HT-29 (cell line): ENCODE results near the gene CCDC74A. TPM values are rescaled to one million over a fixed set of nuclear protein-coding genes. Genes with fewer than 3 reads are reported as not detected.
"Not testable (repeated sequence)": the region's sequence is repeated elsewhere in the genome, so short reads cannot be mapped to it uniquely, and the experiment has no call there.

Source experiments
- DNase-seq: peaks from one replicate; pipeline ENCODE4 v3.0.0-alpha.2; 2015; ENCODE audit warnings: low spot score
- total RNA-seq: library from RNA; depleted of rRNA; stranded (reverse); fragments of >200 nt; shearing (Covaris generic); gene quantifications from 2 replicates; pipeline ENCODE4 v1.2.3, GENCODE V29; 2014; rRNA removed

The CCDC74A gene
- 5.4 and 5.6 TPM in 2 replicates for total RNA-seq

DNA sequence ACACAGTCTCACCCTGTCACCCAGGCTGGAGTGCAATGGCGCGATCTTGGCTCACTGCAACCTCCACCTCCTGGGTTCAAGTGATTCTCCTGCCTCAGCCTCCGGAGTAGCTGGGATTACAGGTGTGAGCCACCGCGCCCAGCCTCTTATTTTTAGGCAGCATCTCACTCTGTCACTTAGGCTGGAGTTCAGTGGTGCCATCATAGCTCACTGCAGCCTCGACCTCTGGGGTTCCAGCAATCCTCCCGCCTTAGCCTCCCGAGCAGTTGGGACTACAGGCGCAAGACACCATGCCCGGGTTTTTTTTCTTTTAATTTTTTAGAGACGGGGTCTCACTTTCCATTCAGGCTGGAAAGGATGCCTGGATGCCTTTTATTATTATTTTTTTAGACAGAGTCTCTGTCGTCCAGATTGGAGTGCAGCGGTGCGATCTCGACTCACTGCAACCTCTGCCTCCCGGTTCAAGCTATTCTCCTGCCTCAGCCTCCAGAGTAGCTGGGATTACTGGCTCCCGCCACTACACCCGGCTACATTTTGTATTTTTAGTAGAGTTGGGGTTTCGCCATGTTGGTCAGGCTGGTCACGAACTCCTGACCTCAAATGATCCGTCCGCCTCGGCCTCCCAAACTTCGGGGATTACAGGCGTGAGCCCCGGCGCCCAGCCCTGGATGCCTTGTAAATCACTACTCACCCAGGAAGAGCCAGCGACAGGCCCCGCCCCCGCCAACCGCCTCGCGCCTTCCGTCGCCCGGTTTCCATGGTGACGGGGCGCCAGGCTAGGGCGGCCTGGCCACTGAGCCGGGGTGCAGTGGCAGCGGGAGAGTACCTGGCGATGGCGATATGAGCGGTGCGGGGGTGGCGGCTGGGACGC, at the start of gene CCDC74A:
TSS of gene CCDC74A (plus strand) at position 758 of the 871 bp plus-strand sequence. CDS start at position 841, 83 bp downstream.
- peak; percentile 66 for DNase-seq

DNA sequence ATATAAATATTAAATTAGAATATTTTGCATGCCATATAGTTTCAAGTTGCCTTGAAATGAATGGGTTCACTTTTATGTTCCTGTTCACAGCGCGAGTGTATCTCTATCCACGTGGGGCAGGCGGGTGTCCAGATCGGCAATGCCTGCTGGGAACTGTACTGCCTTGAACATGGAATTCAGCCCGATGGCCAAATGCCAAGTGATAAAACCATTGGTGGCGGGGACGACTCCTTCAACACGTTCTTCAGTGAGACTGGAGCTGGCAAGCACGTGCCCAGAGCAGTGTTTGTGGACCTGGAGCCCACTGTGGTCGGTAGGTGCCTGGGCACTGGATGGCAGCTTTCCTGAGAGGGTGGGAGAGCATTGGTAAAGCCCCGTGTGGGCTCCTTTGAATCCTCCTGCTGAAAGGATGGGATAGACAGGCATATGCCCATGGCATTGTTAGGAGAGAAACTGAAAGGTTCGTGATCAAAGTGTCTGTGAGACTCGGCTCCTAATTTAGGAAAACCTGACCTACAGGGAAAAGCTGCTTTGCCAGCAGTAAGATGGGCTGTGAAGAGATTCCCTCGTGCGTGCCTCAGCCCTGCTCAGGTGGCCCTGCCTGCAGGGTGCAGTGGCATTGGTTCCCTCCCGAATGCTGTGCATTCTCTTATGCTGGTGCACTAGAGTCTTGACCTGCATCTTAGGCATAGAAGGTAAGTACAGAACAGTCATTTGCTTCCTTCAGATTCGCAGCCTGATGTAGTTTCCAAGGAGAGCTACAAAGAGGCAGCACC, 49.4 kb upstream of the CCDC74A start:
- not testable (repeated sequence) for DNase-seq

DNA sequence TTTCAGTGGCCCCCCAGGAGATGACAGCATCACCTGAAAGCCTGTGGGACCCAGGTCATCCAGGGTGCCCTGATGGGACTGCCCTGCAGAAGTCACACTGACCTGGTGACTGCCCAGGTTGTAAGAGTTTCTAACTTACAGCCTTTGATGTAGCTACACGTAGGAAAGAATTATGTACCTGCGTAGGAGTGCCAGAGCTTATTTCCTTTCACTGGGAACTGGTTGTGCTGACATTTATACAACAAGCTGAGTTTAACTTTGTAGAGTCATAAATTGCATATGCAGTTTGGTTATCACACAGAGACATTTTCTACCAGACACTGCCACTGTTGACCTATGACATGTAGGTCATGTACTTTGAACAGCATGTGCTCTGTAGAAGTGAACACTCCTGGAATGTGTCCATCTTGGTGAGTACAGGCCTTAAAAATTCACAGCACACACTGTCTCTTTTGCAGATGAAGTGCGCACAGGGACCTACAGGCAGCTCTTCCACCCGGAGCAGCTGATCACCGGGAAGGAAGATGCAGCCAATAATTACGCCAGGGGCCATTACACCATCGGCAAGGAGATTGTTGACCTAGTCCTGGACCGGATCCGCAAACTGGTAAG, 48.7 kb upstream of the CCDC74A start:
- DNase-seq = not testable (repeated sequence)

DNA sequence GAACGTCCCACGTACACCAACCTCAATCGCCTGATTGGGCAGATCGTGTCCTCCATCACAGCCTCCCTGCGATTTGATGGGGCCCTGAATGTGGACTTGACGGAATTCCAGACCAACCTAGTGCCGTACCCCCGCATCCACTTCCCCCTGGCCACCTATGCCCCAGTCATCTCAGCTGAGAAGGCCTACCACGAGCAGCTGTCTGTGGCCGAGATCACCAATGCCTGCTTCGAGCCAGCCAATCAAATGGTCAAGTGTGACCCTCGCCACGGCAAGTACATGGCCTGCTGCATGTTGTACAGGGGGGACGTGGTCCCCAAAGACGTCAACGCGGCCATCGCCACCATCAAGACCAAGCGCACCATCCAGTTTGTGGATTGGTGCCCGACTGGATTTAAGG, 47.3 kb upstream of the CCDC74A start:
- not testable (repeated sequence) for DNase-seq

DNA sequence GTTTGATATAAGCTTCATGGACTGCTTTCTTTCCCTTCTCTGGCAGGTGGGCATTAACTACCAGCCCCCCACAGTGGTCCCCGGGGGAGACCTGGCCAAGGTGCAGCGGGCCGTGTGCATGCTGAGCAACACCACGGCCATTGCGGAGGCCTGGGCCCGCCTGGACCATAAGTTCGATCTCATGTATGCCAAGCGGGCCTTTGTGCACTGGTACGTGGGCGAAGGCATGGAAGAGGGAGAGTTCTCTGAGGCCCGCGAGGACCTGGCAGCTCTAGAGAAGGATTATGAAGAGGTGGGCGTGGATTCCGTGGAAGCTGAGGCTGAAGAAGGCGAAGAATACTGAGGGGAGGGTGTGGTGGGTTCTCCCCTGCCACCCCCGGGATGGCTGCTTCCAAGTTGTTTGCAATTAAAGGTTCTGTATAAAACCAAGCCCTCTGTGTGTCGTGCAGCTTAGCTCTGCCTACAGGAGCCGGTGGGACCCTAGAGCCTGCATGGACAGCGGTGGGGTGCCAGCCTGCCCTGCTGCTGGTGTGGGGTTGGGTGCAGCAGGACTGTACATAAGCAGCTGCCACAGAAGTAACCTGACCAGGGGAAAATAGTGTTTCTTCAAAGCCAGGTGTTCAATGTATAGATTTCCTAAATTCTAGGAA, 45.1 kb upstream of the CCDC74A start:
- not testable (repeated sequence) for DNase-seq

DNA sequence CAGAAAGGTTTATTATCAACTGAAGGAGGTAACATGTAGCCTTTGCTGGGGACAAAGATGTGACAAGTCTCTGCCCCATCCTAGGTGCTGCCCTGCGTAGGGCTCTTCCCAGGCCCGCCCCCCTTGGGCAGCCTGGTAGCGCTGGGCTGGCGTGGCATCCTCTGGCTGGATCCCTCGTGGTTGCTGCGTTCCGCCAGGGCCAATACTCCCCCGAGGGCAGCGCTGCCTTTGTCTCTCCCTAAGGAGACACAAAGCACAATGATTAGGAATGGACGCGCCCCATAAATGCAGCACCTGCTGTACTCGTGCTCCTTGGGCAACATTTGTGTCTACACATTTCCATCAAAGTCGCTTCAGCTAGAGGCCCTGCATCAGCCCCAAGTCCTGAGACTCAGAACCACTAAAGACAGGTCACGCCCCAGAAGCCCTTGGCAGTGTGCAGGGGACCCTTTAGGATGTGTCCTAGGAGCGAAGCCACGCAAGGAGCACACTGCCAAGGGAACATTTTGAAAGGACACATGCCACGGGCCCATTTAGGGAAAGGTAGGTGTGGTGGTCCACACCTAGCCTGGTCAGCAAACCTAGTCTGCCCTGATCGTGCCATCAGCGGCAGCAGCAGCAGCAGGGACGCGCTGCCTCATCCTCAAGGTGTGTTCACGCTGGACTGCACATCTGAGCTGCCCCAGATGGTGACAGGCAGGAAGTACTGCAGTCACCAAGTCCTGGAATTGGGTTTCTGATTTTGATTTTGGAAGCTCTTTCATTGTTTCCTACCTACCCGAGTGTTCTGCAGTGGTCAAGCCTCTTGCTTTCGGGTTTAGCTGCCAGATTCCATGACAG, 43.5 kb upstream of the CCDC74A start:
- not testable (repeated sequence) for DNase-seq

DNA sequence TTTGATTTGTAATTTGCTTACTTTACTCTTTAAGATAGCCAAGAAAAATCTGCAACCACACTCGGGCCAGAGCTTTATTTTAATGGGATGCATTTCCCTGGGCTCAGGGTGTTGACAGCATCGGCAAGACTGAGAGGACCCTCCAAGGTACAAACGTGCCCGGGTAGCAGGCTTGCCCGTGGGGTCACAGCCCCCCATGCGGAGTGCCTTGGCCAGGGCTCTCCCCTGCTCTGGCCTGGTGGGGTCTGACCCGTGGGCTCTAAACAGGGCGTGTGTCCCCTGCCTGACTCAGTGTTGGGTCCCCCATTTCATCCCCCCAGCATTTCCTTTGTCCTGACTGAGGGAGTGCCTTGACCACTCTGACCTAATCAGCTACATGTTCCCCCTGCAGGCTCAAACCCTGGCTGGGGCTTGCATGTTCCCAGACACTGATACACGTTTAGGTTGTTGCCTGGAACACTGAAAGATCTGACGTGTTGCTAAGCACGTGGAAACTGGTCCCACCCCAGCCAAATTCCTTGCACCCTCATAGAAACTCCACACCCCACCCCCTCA, 42.7 kb upstream of the CCDC74A start:
- not testable (repeated sequence) for DNase-seq

DNA sequence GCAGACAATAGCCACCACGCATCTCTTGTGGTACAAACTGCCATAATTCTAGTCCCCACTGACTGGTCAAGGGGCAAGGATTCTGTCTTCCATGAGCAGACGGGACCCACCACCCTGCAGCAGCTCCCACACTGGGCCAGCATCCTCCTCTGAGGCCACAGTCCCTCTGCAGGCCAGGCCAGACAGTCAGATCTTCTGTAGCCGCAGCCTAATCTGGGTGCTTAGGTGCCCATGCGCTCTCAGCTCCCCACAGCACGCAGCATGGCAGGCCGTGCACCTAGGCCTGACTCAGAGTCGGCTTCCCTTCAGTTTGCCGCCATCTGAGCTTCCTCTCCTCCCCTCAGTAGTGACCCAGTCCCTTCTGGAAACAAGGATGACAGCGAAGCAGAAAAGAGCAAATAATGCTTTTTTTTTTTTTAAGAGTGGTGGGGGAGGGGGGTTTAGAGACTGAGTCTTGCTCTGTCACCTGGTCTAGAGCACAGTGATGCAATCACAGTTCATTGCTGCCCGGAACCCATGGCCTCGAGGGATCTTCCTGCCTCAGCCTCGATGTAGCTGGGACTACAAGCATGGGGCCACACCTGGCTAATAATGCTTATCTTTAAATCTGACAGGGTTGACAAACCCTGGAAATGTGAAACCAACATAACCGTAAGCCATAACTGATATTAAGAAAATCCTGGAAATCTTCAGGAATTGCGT, 41.3 kb upstream of the CCDC74A start:
- DNase-seq = not testable (repeated sequence)

DNA sequence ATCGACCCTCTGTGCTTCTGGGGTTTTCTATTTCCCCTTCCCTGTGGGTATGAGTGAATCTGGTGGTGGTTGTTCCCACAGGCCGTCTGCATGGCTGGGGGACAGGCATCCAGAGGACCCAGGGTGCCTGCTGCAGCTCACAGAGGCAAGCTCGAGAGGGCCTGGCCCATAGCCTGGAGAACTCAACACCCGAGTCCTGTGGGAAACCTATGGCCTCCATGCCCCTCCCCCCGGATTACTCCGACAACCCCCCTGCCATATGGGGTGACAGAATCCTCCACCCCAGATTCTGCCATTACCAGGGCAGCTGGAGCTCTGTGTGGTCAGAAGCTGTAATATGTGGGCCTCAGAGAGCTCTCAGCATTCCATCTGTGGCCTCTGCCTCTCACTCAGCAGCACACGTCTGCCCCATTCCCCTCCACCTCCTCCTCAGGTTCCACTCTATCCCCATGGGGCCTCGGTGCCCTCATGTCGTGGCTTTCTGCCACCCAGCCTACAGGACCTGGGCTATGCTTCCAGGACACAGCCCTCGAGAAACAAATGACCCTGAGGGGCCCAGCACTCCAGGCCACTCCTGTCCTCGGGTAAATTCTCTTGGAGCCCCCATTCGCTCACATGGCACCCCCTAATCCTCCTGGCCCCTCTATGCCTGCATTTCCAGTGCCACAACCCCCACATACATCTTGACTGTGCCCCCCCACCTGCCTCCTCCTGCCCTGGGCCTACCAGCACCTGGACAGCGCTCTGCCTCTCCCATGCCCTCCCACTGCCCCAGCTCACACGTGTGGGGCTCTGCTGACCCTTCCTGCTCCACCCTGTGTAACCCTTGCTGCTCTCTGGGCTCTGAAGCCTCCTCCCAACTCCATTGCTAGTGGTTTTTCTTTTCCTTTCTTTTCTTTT, 39.1 kb upstream of the CCDC74A start:
- no peak for DNase-seq

DNA sequence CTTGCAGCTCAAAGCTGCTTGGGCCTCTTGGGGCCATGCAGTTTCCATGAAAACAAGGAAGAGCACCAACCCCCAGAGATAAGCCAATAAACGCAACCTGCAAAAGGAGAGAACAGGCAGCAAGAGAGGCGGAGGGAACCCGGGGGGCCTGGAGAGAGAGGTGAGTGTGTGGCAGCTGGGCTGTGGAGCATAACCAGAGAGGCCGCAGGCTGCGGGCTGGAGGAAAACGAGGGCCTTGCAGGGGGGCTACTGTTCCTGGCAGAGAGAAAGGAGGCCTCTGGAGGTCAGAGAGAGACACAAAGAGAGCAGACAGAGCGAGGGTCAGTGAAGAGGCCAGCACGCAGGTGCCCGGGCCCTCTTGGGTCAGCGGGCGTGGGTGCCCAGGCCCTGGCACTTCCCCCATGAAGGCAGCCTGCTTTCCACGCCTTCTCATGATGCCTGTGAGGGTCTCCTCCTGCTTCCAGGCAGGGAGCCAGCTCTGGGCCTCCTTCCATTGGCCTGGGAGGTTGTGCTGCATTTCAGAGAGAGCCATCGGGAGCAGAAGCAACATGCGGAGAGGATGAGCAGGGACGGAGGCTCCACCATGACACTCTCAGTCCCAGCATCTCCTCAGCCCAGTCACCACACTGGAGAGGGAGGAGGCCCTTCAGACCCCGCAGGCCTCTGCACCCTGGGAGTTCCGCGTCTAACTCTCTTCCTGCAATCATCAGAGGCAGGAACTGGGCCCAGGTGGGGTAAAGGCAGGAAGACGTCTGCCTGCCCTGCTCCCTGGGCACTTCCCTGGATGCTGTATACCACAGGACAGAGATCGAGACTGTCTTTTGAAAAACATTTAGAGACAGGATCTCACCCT, 36.8 kb upstream of the CCDC74A start:
- DNase-seq = not testable (repeated sequence)

DNA sequence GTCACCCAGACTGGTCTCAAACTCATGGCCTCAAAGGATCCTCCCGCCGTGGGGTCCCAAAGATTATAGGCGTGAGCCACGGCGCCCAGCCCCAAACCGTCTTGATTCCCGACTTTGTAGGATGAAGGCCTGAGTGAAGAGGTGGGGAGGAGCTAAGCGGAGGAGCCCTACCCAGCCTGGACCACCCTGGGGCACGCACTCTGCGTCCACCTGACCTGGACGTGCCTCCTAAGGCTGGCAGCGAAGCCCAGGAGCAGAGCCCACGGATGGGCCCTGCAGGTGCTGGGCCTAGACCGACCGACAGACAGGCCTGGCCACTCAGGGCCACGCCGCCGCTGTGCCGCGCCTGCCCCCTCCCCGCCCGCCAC, 36.2 kb upstream of the CCDC74A start:
- DNase-seq = peak; percentile 4

DNA sequence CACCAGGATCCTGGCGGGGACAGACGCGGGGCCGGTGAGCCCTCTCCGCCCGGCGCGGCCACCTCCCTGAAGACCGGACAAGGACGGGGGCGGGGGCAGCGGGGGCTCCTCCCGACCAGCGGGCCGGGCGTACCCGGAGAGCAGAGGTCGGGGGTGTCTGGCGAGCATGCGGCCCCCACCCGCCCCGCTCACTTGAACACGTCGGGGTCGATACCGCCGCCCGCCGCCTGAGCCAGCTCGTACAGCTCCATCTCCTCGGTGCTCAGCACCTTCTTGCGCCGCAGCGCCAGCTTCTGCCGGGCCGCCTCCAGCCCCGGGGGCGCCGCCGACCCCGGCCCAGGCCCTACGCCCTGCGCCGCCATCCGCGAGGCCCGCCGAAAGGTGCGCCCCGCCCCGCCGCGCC, 35.7 kb upstream of the CCDC74A start, which contains the start of gene MZT2A:
TSS of gene MZT2A (minus strand) at position 383 of the 403 bp plus-strand sequence. CDS start at position 362, 21 bp downstream.
- not testable (repeated sequence) for DNase-seq

DNA sequence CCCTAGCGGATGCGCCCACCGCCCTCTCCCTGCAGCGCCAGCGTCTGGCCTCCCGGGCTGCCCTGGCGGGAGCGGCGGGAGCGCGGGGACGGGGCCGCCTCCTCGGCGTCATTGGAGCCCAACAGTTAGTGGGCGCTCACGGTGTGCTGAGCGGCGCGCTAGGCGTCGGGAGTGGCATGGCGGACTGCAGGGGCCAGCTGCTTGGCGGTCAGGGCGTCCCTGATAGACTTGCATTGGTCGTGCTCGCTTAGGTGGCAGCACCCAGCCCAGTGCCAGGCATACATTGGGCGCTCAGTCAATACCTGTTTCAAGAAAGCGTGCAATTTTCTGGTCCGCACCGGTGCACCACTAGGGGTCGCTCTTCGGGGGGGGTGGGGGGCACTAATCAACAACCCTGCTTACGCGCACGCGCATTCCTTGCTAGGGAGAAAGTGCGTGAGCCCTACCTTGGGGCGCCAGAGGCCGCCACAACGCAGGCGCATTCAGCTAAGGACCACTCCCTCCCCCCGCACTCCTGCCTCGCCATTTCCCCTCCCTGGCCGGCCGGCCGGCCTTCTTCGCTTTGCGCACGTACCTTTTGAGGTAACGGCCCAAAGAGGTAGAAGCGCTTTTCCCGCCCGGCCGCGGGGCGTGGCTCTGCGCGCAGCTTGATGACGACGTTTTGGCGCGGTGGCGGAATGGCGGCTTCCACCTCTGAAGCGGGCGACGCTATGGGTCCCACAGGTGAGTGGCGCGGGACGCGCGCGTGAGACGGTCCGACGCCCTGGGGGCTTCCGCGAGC, 35.1 kb upstream of the CCDC74A start:
- peak; percentile 97 for DNase-seq

DNA sequence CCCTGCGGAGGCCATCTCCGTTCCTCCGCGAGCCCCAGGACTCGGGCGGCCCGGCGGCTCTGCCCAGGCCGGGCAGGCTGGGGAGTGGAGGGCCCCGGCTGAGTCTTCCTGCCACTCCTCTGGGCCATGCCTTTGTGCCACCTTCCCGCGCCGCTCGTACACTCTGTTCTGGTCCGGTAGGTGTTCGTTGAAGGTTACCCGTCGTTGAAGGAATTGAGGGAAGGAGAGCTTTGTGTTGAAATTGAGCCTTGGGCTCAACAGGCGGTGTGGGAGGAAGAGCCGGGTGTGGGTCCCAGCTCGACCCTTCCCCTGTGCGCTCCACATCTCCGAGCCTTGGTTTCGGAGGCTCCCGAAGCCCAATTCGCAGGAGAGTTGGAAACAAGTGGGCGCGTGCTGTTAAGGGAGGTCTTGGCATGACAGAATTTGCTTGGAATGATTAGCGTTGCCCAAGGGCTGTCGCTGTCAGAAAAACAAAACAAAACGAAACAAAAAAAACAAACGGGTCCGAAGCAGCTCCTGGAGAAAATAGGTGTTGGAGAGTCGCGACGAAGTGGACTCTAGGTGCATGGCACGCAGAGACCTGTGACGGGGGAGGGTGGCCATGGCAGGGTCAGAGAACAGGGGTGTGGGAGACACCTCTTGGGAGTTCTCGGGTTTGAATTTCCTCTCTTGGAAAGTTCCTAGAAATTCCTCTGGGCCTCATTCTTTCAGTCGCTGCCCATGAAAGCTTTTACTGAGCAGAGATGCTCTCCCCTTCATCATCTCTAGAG, 34.3 kb upstream of the CCDC74A start:
- peak; percentile 41 for DNase-seq

DNA sequence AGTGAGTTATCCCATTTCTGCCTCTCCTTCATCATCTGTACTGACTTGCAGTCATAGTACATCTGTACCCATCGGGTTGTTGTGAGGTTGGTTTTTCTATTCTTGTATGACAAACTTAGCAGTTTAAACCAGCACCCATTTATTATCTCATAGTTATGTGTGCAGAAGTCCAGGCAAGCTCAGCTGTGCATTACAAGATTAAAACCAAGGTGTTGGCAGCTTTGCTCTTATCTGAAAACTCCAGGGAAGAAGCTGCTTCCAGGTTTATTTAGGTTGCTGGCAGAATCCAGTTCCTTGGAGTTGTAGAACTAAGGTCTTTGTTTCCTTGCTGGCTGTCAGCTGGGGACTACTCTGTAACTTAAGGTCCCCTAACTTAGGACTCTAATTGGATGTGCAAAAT, 32.2 kb upstream of the CCDC74A start:
- not testable (repeated sequence) for DNase-seq
